Calu3 (cell line): ENCODE measurements around the gene C14orf93. TPM values are rescaled to one million over a fixed set of nuclear protein-coding genes. Genes with fewer than 3 reads are reported as not detected.

Experiments
- BruUV-seq: library from RNA; stranded (reverse); fragments of 400-500 nt; replicated peaks from 2 replicates; lab custom pipeline; 2021; lab: Mats Ljungman, UMichigan
- CTCF ChIA-PET: fragments of 300-600 bp; sonication (Branson Sonifier 250); formaldehyde crosslinking; loops from one replicate; lab custom pipeline; 2022; ENCODE audit warnings: antibody characterized with exemption; lab: Charles Lee
- DNase-seq: peaks from one replicate; pipeline ENCODE4 v3.0.0; 2022
- H3K27ac Mint-ChIP-seq: one replicate; pipeline ENCODE4 v1.8.0; 2022; ENCODE audit warnings: mixed read lengths; ENCODE audit not compliant: unreplicated experiment
- H3K27me3 Mint-ChIP-seq: one replicate; pipeline ENCODE4 v1.8.0; 2022; ENCODE audit warnings: mixed read lengths; ENCODE audit not compliant: unreplicated experiment
- H3K36me3 Mint-ChIP-seq: one replicate; pipeline ENCODE4 v1.8.0; 2022; ENCODE audit warnings: mild to moderate bottlenecking, moderate library complexity, mixed read lengths; ENCODE audit not compliant: insufficient read depth, unreplicated experiment
- H3K4me1 Mint-ChIP-seq: one replicate; pipeline ENCODE4 v1.8.0; 2022; ENCODE audit warnings: mild to moderate bottlenecking, low read depth, mixed read lengths; ENCODE audit not compliant: unreplicated experiment
- H3K4me3 Mint-ChIP-seq: one replicate; pipeline ENCODE4 v1.8.0; 2022; ENCODE audit warnings: mild to moderate bottlenecking, low read depth, moderate library complexity, mixed read lengths; ENCODE audit not compliant: unreplicated experiment
- H3K9me3 Mint-ChIP-seq: one replicate; pipeline ENCODE4 v1.8.0; 2022; ENCODE audit warnings: low read depth, mixed read lengths; ENCODE audit not compliant: unreplicated experiment
- intact Hi-C: fragments of 100-400 bp; cut with micrococcal nuclease; formaldehyde crosslinking; loops from one replicate; pipeline ENCODE4 v1.10.0; 2022; ENCODE audit not compliant: unreplicated experiment
- total RNA-seq: library from RNA; stranded (reverse); gene quantifications from 2 replicates; pipeline ENCODE4 v1.2.3, GENCODE V29; 2022
- TF ChIP-seq, protein P1 (sequence below): fragments of 200-600 bp; IDR thresholded peaks from one replicate; pipeline ENCODE4 v1.8.0; 2022; ENCODE audit warnings: antibody characterized with exemption; ENCODE audit not compliant: unreplicated experiment

C14orf93 gene
- total RNA-seq, 1 experiment from 2014 or later = 9.6 TPM

DNA sequence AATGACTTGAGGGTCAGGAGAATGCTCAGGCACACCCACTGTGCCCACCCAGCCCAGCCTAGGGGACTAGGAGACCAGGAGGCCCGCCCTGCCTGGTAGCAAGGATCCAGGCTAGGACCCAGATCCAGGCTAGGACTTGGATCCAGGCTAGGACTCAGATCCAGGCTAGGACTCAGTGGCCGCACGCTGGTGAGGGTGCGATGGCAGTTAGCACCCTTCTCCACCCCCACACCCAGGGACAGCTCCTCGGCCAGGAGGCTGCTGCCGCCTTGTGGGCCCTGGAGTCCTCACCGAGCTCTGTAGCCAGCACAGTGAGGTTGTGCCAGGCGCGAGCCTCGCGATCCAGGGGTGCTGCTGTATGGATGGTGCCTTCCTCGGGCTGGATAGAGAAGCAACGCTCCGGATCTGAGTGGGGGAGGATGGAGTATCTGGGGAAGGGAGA lies 42.3 kb upstream of the C14orf93 start:
- BruUV-seq = no TSS peak
- intact Hi-C loops = no loop called here
- TF ChIP-seq, protein P1, sequence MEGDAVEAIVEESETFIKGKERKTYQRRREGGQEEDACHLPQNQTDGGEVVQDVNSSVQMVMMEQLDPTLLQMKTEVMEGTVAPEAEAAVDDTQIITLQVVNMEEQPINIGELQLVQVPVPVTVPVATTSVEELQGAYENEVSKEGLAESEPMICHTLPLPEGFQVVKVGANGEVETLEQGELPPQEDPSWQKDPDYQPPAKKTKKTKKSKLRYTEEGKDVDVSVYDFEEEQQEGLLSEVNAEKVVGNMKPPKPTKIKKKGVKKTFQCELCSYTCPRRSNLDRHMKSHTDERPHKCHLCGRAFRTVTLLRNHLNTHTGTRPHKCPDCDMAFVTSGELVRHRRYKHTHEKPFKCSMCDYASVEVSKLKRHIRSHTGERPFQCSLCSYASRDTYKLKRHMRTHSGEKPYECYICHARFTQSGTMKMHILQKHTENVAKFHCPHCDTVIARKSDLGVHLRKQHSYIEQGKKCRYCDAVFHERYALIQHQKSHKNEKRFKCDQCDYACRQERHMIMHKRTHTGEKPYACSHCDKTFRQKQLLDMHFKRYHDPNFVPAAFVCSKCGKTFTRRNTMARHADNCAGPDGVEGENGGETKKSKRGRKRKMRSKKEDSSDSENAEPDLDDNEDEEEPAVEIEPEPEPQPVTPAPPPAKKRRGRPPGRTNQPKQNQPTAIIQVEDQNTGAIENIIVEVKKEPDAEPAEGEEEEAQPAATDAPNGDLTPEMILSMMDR = no peak
- no peak overlapping the region for H3K27ac Mint-ChIP-seq
- H3K36me3 Mint-ChIP-seq = peaks cover 13% of the 10 kb centered on the region
- no peak for DNase-seq
- H3K9me3 Mint-ChIP-seq = no peaks in the 10 kb centered on the region
- peaks cover 14% of the 10 kb centered on the region for H3K4me1 Mint-ChIP-seq
- no peaks in the 10 kb centered on the region for H3K27me3 Mint-ChIP-seq
- H3K4me3 Mint-ChIP-seq = no peak overlapping the region
- CTCF ChIA-PET = no interaction called here

DNA sequence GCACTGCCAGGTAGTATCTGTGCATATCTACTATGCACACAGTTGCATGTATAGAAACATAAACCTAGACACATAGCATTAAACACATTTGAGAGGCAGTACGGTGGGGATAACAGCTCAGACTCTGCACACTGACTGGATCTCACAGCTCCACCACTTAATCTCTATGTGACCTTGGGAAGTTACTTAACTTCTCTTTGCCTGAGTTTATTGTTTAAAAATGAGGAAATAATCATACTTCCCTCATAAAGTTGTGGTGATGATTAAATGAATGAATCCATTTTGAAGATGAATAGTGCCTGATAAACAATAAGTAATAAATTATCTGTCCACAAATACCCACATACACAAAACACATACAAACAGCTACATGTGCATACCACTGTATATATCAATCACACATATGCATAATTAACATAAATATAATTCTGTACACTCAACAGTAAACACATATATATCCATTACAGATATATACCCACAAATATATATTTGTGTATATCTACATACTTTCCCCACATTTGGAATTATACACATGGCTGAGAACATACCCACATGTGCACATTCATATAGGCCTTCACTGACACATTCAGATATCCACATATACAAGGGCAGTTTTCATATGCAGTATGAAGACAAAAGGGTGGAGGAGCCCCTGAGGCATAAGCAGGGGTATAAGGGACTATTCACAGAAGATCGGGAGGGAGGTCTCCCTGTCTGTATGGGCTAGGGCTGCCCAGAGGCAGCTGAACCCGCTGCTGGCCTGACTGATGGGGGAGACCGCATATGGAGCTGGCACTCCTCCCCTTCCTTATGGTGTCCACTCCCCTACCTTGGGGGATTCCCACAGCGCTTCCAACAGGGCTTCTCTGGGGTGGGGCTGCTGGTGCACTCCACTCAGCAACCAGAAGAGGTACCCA lies 41.5 kb upstream of the C14orf93 start:
- Mint-ChIP-seq H3K9me3 (no peaks in the 10 kb centered on the region), H3K4me3 (no peak overlapping the region)

DNA sequence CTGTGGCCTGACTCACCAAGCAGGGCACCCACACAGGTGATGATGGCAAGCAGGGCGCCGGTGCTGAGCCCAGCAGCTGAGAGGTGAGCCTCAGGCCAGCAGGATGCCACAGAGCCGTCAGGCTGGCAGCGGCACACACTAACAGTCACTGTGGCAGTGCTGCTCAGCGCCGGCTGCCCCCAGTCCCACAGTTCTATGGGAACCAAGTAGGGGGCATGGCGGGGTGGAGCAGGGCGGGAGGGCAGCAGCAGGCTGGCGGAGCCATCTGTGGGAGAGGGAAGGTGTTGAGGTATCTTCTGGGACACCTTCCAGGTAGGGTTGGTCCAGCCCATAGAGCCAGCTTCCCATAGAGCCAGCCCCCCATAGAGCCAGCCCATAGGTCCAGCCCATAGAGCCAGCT lies 39.1 kb upstream of the C14orf93 start:
- Mint-ChIP-seq H3K9me3 (no peaks in the 10 kb centered on the region), H3K27ac (no peak overlapping the region), H3K4me3 (no peak overlapping the region), H3K36me3 (no peaks in the 10 kb centered on the region), H3K4me1 (no peaks in the 10 kb centered on the region), H3K27me3 (peaks cover 13% of the 10 kb centered on the region)
- DNase-seq = no peak
- no TSS peak for BruUV-seq
- CTCF ChIA-PET = no interaction called here
- TF ChIP-seq, protein P1 = no peak
- intact Hi-C loops = no loop called here

More for the DNA sequence above, 41.5 kb upstream of the C14orf93 start:
- BruUV-seq = no TSS peak
- no peak overlapping the region for H3K27ac Mint-ChIP-seq
- no peak for DNase-seq
- H3K27me3 Mint-ChIP-seq = no peaks in the 10 kb centered on the region
- CTCF ChIA-PET = interaction anchor here (0.6 kb wide), 1 partner anchor 11 kb away, joined by 8 read pairs; no protein-coding TSS in a partner anchor
- intact Hi-C loops = no loop called here
- H3K4me1 Mint-ChIP-seq = peaks cover 9% of the 10 kb centered on the region
- H3K36me3 Mint-ChIP-seq = peaks cover 5% of the 10 kb centered on the region
- TF ChIP-seq, protein P1 = no peak

DNA sequence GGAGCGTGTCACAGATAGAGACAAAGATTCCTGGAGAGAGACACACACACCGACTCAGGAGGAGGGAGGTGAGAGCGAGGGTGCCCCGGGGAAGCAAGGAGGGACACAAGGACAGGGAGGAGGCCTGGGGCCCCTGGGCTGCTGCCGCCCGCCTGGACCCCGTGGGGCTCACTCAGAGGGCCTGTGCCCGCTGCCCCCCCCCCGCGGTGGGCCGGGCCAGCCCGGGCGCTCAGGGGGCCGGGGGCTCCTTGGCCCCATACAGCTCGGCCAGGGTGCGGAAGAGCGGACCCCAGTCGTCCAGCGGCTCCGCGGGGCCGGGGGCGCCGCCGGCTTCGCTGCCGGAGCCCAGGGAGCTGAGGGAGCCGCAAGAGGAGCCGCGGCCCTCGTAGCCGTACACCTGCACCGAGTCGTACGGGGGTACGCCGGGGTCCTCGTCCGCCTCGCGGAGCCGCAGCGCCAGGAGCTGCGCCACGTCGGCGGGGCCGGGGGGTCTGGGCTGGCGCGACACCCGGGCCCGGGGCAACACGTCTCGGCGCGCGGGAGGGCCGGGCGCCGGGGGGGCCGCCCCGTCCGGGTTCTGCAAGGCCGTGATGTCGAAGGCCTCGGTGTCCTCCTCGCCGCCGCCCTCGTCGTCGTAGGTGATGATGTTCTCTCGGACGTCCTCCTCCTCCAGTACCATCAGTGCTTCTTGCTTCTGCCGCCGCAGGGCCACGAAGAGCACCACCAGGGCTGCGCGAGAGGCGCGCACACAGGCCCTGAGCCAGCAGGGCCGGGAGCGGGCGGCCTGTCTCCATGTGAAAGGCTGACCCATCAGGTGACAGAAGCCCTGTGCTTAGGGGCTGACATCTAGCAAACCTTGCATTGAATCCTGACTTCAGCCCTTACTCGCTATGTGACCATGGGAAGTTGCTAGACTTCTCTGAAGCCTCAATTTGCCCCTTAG lies 38.1 kb upstream of the C14orf93 start:
- H3K36me3 Mint-ChIP-seq = no peaks in the 10 kb centered on the region
- CTCF ChIA-PET = no interaction called here
- no peak overlapping the region for H3K4me3 Mint-ChIP-seq
- H3K27ac Mint-ChIP-seq = no peak overlapping the region
- TF ChIP-seq, protein P1 = no peak
- peaks cover 22% of the 10 kb centered on the region for H3K27me3 Mint-ChIP-seq
- DNase-seq = no peak
- BruUV-seq = no TSS peak
- no peaks in the 10 kb centered on the region for H3K4me1 Mint-ChIP-seq
- intact Hi-C loops = no loop called here
- no peaks in the 10 kb centered on the region for H3K9me3 Mint-ChIP-seq
